ENCODE data around the gene VPS25. TPM values are rescaled to one million over a fixed set of nuclear protein-coding genes. Genes with fewer than 3 reads are reported as not detected.
A peak's percentile ranks its signal among the peaks of the same experiment; 100 is the strongest.

VPS25 gene
- total and polyA plus RNA-seq, 4 donors = 31.2 to 46.8 (median 39.6) TPM

GRCh38 chr17:42814633-42815399, 41.6 kb downstream of the VPS25 start:
- H3K27ac ChIP-seq (ENCODE audit: low read depth in 1 of 2, low read length in 2 of 2) = no peak overlapping the region
- peaks cover 15 to 20% of the 10 kb centered on the region in 2 donors for H3K36me3 ChIP-seq (ENCODE audit: control insufficient read depth in 1 of 2, insufficient read depth in 2 of 2, low read length in 1 of 2)

GRCh38 chr17:42817866-42818265, 44.6 kb downstream of the VPS25 start:
- intact Hi-C loops (cut with DNase I) = no loop called here
- 61 to 79% methylated on average over 1 of the region's 1 CpG for WGBS, 2 donors
- Histone ChIP-seq H3K27ac (ENCODE audit: low read depth in 1 of 2, low read length in 2 of 2) (no peak overlapping the region), H3K9me3 (ENCODE audit: control insufficient read depth, low read length) (no peaks in the 10 kb centered on the region), H3K36me3 (ENCODE audit: control insufficient read depth in 1 of 2, insufficient read depth in 2 of 2, low read length in 1 of 2) (peaks cover 12 to 20% of the 10 kb centered on the region in 2 donors), H3K27me3 (ENCODE audit: control insufficient read depth in 1 of 2, insufficient read depth in 2 of 2, low read length in 1 of 2) (no peaks in the 10 kb centered on the region), H3K4me3 (ENCODE audit: low read length in 2 of 2) (no peak overlapping the region), H3K4me1 (ENCODE audit: control insufficient read depth in 1 of 2, insufficient read depth in 2 of 2, low read length in 2 of 2) (no peaks in the 10 kb centered on the region)
- no peak for DNase-seq
- ATAC-seq (ENCODE audit: low FRiP score) = no peak

More at GRCh38 chr17:42814633-42815399, 41.6 kb downstream of the VPS25 start:
- WGBS, 2 donors = 67 to 69% methylated on average over 8 of the region's 8 CpGs
- DNase-seq = no peak
- Histone ChIP-seq H3K9me3 (ENCODE audit: control insufficient read depth, low read length) (no peaks in the 10 kb centered on the region), H3K4me3 (ENCODE audit: low read length in 2 of 2) (no peak overlapping the region), H3K4me1 (ENCODE audit: control insufficient read depth in 1 of 2, insufficient read depth in 2 of 2, low read length in 2 of 2) (no peaks in the 10 kb centered on the region), H3K27me3 (ENCODE audit: control insufficient read depth in 1 of 2, insufficient read depth in 2 of 2, low read length in 1 of 2) (no peaks in the 10 kb centered on the region)
- ATAC-seq (ENCODE audit: low FRiP score) = no peak
- intact Hi-C loops (cut with DNase I) = no loop called here

DNA sequence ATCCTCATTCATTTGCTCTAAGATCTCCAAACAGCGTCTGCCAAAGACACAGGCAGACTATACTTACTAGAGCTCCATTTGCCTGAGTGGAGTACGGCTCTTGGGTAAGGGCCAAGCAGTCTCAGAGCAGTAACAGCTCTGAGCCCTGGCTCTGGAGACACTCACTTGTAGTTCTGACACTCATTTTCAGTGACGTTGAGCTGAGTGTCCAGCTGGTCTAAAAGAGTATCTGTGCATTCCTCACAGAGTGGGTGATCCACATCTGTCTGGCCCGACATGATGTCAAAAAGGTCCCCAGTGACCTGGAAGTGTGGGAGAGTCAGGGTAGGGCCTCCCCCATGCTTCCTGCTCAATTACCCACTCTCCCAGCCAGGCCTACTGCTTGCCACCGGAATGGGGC, 45.1 kb downstream of the VPS25 start:
- no peak overlapping the region for H3K27ac ChIP-seq (ENCODE audit: low read depth in 1 of 2, low read length in 2 of 2)
- ATAC-seq (ENCODE audit: low FRiP score) (no peak), DNase-seq (no peak)
- no peak overlapping the region for H3K4me3 ChIP-seq (ENCODE audit: low read length in 2 of 2)
- peaks cover 12 to 20% of the 10 kb centered on the region in 2 donors for H3K36me3 ChIP-seq (ENCODE audit: control insufficient read depth in 1 of 2, insufficient read depth in 2 of 2, low read length in 1 of 2)
- intact Hi-C loops (cut with DNase I) = no loop called here
- WGBS, 2 donors = 77 to 82% methylated on average over 5 of the region's 5 CpGs
- H3K27me3 ChIP-seq (ENCODE audit: control insufficient read depth in 1 of 2, insufficient read depth in 2 of 2, low read length in 1 of 2) = no peaks in the 10 kb centered on the region
- H3K9me3 ChIP-seq (ENCODE audit: control insufficient read depth, low read length) = no peaks in the 10 kb centered on the region
- H3K4me1 ChIP-seq (ENCODE audit: control insufficient read depth in 1 of 2, insufficient read depth in 2 of 2, low read length in 2 of 2) = peaks cover 0 to under 1% of the 10 kb centered on the region in 2 donors

DNA sequence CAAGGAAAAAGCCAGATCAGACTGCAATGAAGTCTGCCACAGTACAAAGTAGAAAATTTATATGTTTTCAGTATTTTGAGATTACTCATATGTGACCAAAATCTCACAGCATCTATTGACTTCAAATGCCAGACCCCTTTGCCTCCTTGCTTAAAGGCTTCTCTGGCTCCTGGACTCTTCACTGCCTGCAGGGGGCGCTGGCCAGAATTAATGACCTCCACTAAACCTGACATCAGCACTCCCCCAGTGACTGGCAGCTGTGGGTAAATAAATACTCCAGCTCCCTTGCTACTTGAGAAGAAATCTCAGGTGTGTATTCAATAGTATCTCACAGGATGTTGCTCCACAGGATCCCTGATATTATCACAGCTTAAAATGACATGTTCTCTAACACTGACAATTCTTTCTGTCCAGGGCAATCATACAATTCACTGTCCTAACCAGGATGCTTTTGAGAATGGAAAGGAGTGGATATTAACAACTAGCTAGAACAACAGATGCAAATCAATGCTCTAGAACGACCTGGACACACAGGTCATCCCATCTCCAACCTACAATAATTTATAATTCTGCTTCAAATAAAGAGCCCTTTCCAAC, 46.8 kb downstream of the VPS25 start:
- WGBS, 2 donors = 18 to 22% methylated on average over 2 of the region's 2 CpGs
- Histone ChIP-seq H3K36me3 (ENCODE audit: control insufficient read depth in 1 of 2, insufficient read depth in 2 of 2, low read length in 1 of 2) (peaks cover 7 to 14% of the 10 kb centered on the region in 2 donors), H3K27me3 (ENCODE audit: control insufficient read depth in 1 of 2, insufficient read depth in 2 of 2, low read length in 1 of 2) (no peaks in the 10 kb centered on the region), H3K9me3 (ENCODE audit: control insufficient read depth, low read length) (no peaks in the 10 kb centered on the region), H3K27ac (ENCODE audit: low read depth in 1 of 2, low read length in 2 of 2) (no peak overlapping the region), H3K4me3 (ENCODE audit: low read length in 2 of 2) (no peak overlapping the region), H3K4me1 (ENCODE audit: control insufficient read depth in 1 of 2, insufficient read depth in 2 of 2, low read length in 2 of 2) (peaks cover 2 to 3% of the 10 kb centered on the region in 2 donors)
- no peak for ATAC-seq (ENCODE audit: low FRiP score)
- intact Hi-C loops (cut with DNase I) = loop anchor here in 1 of 2 donors (5.0 kb wide), 1 partner anchor 98 kb away; no protein-coding TSS in a partner anchor
- peak; percentile 62 to 83 for DNase-seq

DNA sequence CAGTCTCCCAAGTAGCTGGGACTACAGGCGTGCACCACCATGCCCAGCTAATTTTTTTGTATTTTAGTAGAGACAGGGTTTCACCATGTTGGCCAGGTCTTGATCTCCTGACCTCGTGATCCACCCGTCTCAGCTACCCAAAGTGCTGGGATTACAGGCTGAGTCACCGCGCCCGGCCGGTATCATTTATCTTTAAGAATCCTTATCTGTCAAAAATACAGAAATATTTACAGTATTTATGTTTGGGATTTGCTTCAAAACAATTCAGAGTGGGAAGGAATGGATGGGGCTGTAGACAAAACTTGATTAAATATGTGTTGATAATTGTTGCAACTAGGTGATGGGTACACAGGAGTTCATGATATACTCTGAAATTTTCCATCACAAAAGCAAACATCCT, 47.9 kb downstream of the VPS25 start:
- Histone ChIP-seq H3K4me3 (ENCODE audit: low read length in 2 of 2) (no peak overlapping the region), H3K27me3 (ENCODE audit: control insufficient read depth in 1 of 2, insufficient read depth in 2 of 2, low read length in 1 of 2) (no peaks in the 10 kb centered on the region), H3K27ac (ENCODE audit: low read depth in 1 of 2, low read length in 2 of 2) (no peak overlapping the region), H3K4me1 (ENCODE audit: control insufficient read depth in 1 of 2, insufficient read depth in 2 of 2, low read length in 2 of 2) (peaks cover 2 to 3% of the 10 kb centered on the region in 2 donors), H3K9me3 (ENCODE audit: control insufficient read depth, low read length) (no peaks in the 10 kb centered on the region), H3K36me3 (ENCODE audit: control insufficient read depth in 1 of 2, insufficient read depth in 2 of 2, low read length in 1 of 2) (peaks cover 3 to 7% of the 10 kb centered on the region in 2 donors)
- DNase-seq = no peak
- WGBS, 2 donors = 88 to 89% methylated on average over 7 of the region's 7 CpGs
- ATAC-seq (ENCODE audit: low FRiP score) = no peak
- intact Hi-C loops (cut with DNase I) = loop anchor here in 1 of 2 donors (5.0 kb wide), 1 partner anchor 99 kb away; no protein-coding TSS in a partner anchor

GRCh38 chr17:42827472-42827871, 54.2 kb downstream of the VPS25 start:
- DNase-seq (no peak), ATAC-seq (ENCODE audit: low FRiP score) (no peak)
- Histone ChIP-seq H3K27ac (ENCODE audit: low read depth in 1 of 2, low read length in 2 of 2) (no peak overlapping the region), H3K9me3 (ENCODE audit: control insufficient read depth, low read length) (no peaks in the 10 kb centered on the region), H3K4me1 (ENCODE audit: control insufficient read depth in 1 of 2, insufficient read depth in 2 of 2, low read length in 2 of 2) (peaks cover 2 to 3% of the 10 kb centered on the region in 2 donors), H3K27me3 (ENCODE audit: control insufficient read depth in 1 of 2, insufficient read depth in 2 of 2, low read length in 1 of 2) (no peaks in the 10 kb centered on the region), H3K4me3 (ENCODE audit: low read length in 2 of 2) (no peak overlapping the region), H3K36me3 (ENCODE audit: control insufficient read depth in 1 of 2, insufficient read depth in 2 of 2, low read length in 1 of 2) (no peaks in the 10 kb centered on the region)
- 77 to 87% methylated on average over 1 of the region's 1 CpG for WGBS, 2 donors
- intact Hi-C loops (cut with DNase I) = no loop called here

Small RNA genes within 50 kb of the gene (microRNA-seq; reads per million reads assigned to microRNA genes)
- 0 to 0.60 reads per million in 2 donors for gene MIR6781

Other genes starting within 250 kb of the VPS25 start
- gene NAGLU, start 237.2 kb upstream of the VPS25 start, total RNA-seq = 10 to 100 TPM; 38.8 to 41.9 TPM
- 10 to 100 TPM; 22.3 to 75.0 TPM for gene NAGLU, start 237.2 kb upstream of the VPS25 start, polyA plus RNA-seq
- gene HSD17B1, start 220.5 kb upstream of the VPS25 start, total RNA-seq = 1 to 10 TPM in 1 of 2 donors, under 1 TPM in 1; 0.62 to 1.3 TPM
- 1 to 10 TPM in 1 of 2 donors, under 1 TPM in 1; 0.50 to 7.6 TPM for gene HSD17B1, start 220.5 kb upstream of the VPS25 start, polyA plus RNA-seq
- gene COASY, start 211.3 kb upstream of the VPS25 start, total RNA-seq = 10 to 100 TPM; 34.0 to 43.2 TPM
- gene COASY, start 211.3 kb upstream of the VPS25 start, polyA plus RNA-seq = 10 to 100 TPM; 23.0 to 89.5 TPM
- gene MLX, start 206.3 kb upstream of the VPS25 start, total RNA-seq = 10 to 100 TPM; 31.9 to 34.2 TPM
- gene MLX, start 206.3 kb upstream of the VPS25 start, polyA plus RNA-seq = 10 to 100 TPM; 33.8 to 38.6 TPM
- gene PSMC3IP, start 195.7 kb upstream of the VPS25 start, total RNA-seq = 1 to 10 TPM; 3.9 to 5.2 TPM
- gene PSMC3IP, start 195.7 kb upstream of the VPS25 start, polyA plus RNA-seq = 10 to 100 TPM in 1 of 2 donors, 1 to 10 TPM in 1; 3.8 to 14.4 TPM
- 10 to 100 TPM; 42.9 to 54.1 TPM for gene RETREG3, start 164.1 kb upstream of the VPS25 start, total RNA-seq
- 10 to 100 TPM; 11.5 to 27.6 TPM for gene RETREG3, start 164.1 kb upstream of the VPS25 start, polyA plus RNA-seq
- gene TUBG1, start 163.8 kb upstream of the VPS25 start, total RNA-seq = 10 to 100 TPM; 21.5 to 24.9 TPM
- 10 to 100 TPM; 15.7 to 19.5 TPM for gene TUBG1, start 163.8 kb upstream of the VPS25 start, polyA plus RNA-seq
- 10 to 100 TPM; 23.4 to 42.6 TPM for gene TUBG2, start 114.2 kb upstream of the VPS25 start, total RNA-seq
- gene TUBG2, start 114.2 kb upstream of the VPS25 start, polyA plus RNA-seq = 10 to 100 TPM; 23.9 to 72.2 TPM
- 10 to 100 TPM; 27.0 to 47.5 TPM for gene PLEKHH3, start 96.5 kb upstream of the VPS25 start, total RNA-seq
- 10 to 100 TPM; 10.0 to 59.3 TPM for gene PLEKHH3, start 96.5 kb upstream of the VPS25 start, polyA plus RNA-seq
- gene CCR10, start 91.6 kb upstream of the VPS25 start, total RNA-seq = 1 to 10 TPM; 2.5 to 3.4 TPM
- gene CCR10, start 91.6 kb upstream of the VPS25 start, polyA plus RNA-seq = 1 to 10 TPM in 1 of 2 donors, under 1 TPM in 1; 0.50 to 3.7 TPM
- gene CNTNAP1, start 90.9 kb upstream of the VPS25 start, total RNA-seq = 10 to 100 TPM in 1 of 2 donors, 1 to 10 TPM in 1; 7.6 to 25.8 TPM
- 10 to 100 TPM in 1 of 2 donors, 1 to 10 TPM in 1; 1.0 to 11.5 TPM for gene CNTNAP1, start 90.9 kb upstream of the VPS25 start, polyA plus RNA-seq
- 10 to 100 TPM; 62.5 to 72.4 TPM for gene EZH1, start 28.4 kb upstream of the VPS25 start, total RNA-seq
- gene EZH1, start 28.4 kb upstream of the VPS25 start, polyA plus RNA-seq = 10 to 100 TPM; 22.4 to 41.7 TPM
- 10 to 100 TPM; 27.1 to 77.7 TPM for gene RAMP2, start 12.2 kb upstream of the VPS25 start, total RNA-seq
- gene RAMP2, start 12.2 kb upstream of the VPS25 start, polyA plus RNA-seq = 10 to 100 TPM in 1 of 2 donors, 1 to 10 TPM in 1; 8.1 to 14.5 TPM
- under 1 TPM; 0.19 to 0.24 TPM for gene WNK4, start 7.2 kb downstream of the VPS25 start, total RNA-seq
- gene WNK4, start 7.2 kb downstream of the VPS25 start, polyA plus RNA-seq = 1 to 10 TPM in 1 of 2 donors, not detected in 1; 1.1 TPM
- gene COA3, start 25.3 kb downstream of the VPS25 start, total RNA-seq = 10 to 100 TPM; 31.7 to 34.8 TPM
- gene COA3, start 25.3 kb downstream of the VPS25 start, polyA plus RNA-seq = 100 to 1,000 TPM in 1 of 2 donors, 10 to 100 TPM in 1; 75.9 to 117 TPM
- under 1 TPM in 1 of 2 donors, not detected in 1; 0.81 TPM for gene CNTD1, start 25.4 kb downstream of the VPS25 start, total RNA-seq
- gene CNTD1, start 25.4 kb downstream of the VPS25 start, polyA plus RNA-seq = 1 to 10 TPM in 1 of 2 donors, under 1 TPM in 1; 0.33 to 2.1 TPM
- gene BECN1, start 50.8 kb downstream of the VPS25 start, total RNA-seq = 10 to 100 TPM; 66.9 to 76.9 TPM
- 100 to 1,000 TPM in 1 of 2 donors, 10 to 100 TPM in 1; 67.8 to 105 TPM for gene BECN1, start 50.8 kb downstream of the VPS25 start, polyA plus RNA-seq
- gene PSME3, start 59.9 kb downstream of the VPS25 start, total RNA-seq = 10 to 100 TPM; 57.7 to 69.8 TPM
- 10 to 100 TPM; 41.1 to 58.6 TPM for gene PSME3, start 59.9 kb downstream of the VPS25 start, polyA plus RNA-seq
- 1 to 10 TPM; 1.8 to 2.6 TPM for gene AOC2, start 71.1 kb downstream of the VPS25 start, total RNA-seq
- gene AOC2, start 71.1 kb downstream of the VPS25 start, polyA plus RNA-seq = under 1 TPM; 0.25 to 0.38 TPM
- 100 to 1,000 TPM; 270 to 344 TPM for gene AOC3, start 77.8 kb downstream of the VPS25 start, total RNA-seq
- gene AOC3, start 77.8 kb downstream of the VPS25 start, polyA plus RNA-seq = 100 to 1,000 TPM in 1 of 2 donors, 10 to 100 TPM in 1; 82.1 to 107 TPM
- gene G6PC1, start 127.3 kb downstream of the VPS25 start, total RNA-seq = not detected
- gene G6PC1, start 127.3 kb downstream of the VPS25 start, polyA plus RNA-seq = 1 to 10 TPM in 1 of 2 donors, not detected in 1; 3.0 TPM
- gene AARSD1, start 191.0 kb downstream of the VPS25 start, total RNA-seq = 10 to 100 TPM; 38.2 to 39.0 TPM
- gene AARSD1, start 191.0 kb downstream of the VPS25 start, polyA plus RNA-seq = 10 to 100 TPM; 30.2 to 87.0 TPM
- 1 to 10 TPM; 2.5 to 6.6 TPM for gene PTGES3L, start 206.6 kb downstream of the VPS25 start, total RNA-seq
- 1 to 10 TPM; 3.2 to 5.5 TPM for gene PTGES3L, start 206.6 kb downstream of the VPS25 start, polyA plus RNA-seq
- gene RUNDC1, start 207.1 kb downstream of the VPS25 start, total RNA-seq = 10 to 100 TPM; 10.6 to 16.0 TPM
- 1 to 10 TPM; 2.4 to 7.3 TPM for gene RUNDC1, start 207.1 kb downstream of the VPS25 start, polyA plus RNA-seq
- 100 to 1,000 TPM; 723 to 755 TPM for gene RPL27, start 225.0 kb downstream of the VPS25 start, total RNA-seq
- 1,000 to 10,000 TPM; 3,011 to 6,939 TPM for gene RPL27, start 225.0 kb downstream of the VPS25 start, polyA plus RNA-seq
- 10 to 100 TPM; 24.8 to 35.3 TPM for gene IFI35, start 233.3 kb downstream of the VPS25 start, total RNA-seq
- 10 to 100 TPM; 34.2 to 45.2 TPM for gene IFI35, start 233.3 kb downstream of the VPS25 start, polyA plus RNA-seq
- gene VAT1, start 248.9 kb downstream of the VPS25 start, total RNA-seq = 100 to 1,000 TPM; 165 to 241 TPM
- 10 to 100 TPM; 55.7 to 65.3 TPM for gene VAT1, start 248.9 kb downstream of the VPS25 start, polyA plus RNA-seq

Data from aorta (tissue), 5 donors.